ENCODE data around the gene MTMR2. TPM values are rescaled to one million over a fixed set of nuclear protein-coding genes. Genes with fewer than 3 reads are reported as not detected.
A peak's percentile ranks its signal among the peaks of the same experiment; 100 is the strongest.

The MTMR2 gene
- total RNA-seq, 1 donor from 2014 or later = 27.0 TPM

- ATAC-seq (no peak), DNase-seq (no peak)
- no peaks in the 10 kb centered on the region for H3K27me3 ChIP-seq
- H3K36me3 ChIP-seq = no peaks in the 10 kb centered on the region
- no peak overlapping the region for H3K4me3 ChIP-seq
- peaks cover 3% of the 10 kb centered on the region for H3K9me3 ChIP-seq
- TF ChIP-seq, protein P1, sequence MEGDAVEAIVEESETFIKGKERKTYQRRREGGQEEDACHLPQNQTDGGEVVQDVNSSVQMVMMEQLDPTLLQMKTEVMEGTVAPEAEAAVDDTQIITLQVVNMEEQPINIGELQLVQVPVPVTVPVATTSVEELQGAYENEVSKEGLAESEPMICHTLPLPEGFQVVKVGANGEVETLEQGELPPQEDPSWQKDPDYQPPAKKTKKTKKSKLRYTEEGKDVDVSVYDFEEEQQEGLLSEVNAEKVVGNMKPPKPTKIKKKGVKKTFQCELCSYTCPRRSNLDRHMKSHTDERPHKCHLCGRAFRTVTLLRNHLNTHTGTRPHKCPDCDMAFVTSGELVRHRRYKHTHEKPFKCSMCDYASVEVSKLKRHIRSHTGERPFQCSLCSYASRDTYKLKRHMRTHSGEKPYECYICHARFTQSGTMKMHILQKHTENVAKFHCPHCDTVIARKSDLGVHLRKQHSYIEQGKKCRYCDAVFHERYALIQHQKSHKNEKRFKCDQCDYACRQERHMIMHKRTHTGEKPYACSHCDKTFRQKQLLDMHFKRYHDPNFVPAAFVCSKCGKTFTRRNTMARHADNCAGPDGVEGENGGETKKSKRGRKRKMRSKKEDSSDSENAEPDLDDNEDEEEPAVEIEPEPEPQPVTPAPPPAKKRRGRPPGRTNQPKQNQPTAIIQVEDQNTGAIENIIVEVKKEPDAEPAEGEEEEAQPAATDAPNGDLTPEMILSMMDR (IDR thresholded peaks at IDR 0.05) = no peak
- H3K4me1 ChIP-seq = no peaks in the 10 kb centered on the region
- H3K27ac ChIP-seq = no peak overlapping the region
- intact Hi-C loops (cut with DNase I) = no loop called here
Measured at GRCh38 chr11:95933594-95933993, 9.7 kb upstream of the MTMR2 start.

DNA sequence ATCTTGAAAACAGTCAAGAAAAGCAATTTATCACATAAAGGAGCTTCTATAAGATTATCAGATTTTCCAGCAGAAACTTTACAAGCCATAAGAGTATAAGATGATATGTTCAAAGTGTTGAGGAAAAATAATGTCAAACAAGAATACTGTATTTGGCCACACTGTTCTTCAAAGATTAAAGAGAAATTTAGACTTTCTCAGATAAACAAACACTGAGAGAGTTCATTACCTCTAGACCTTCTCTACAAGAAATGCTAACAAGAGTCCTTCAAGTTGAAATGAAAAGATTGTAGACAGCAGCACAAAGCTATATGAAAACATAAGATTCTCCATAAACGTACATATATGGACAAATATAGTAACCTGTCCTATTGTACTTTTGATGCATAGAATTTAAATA lies 8.0 kb upstream of the MTMR2 start:
- TF ChIP-seq, protein P1 (IDR thresholded peaks at IDR 0.05) = no peak
- peaks cover 3% of the 10 kb centered on the region for H3K9me3 ChIP-seq
- no peak overlapping the region for H3K27ac ChIP-seq
- H3K4me3 ChIP-seq = no peak overlapping the region
- no peaks in the 10 kb centered on the region for H3K36me3 ChIP-seq
- ATAC-seq = no peak
- intact Hi-C loops (cut with DNase I) = no loop called here
- no peaks in the 10 kb centered on the region for H3K4me1 ChIP-seq
- DNase-seq = no peak
- H3K27me3 ChIP-seq = no peaks in the 10 kb centered on the region

DNA sequence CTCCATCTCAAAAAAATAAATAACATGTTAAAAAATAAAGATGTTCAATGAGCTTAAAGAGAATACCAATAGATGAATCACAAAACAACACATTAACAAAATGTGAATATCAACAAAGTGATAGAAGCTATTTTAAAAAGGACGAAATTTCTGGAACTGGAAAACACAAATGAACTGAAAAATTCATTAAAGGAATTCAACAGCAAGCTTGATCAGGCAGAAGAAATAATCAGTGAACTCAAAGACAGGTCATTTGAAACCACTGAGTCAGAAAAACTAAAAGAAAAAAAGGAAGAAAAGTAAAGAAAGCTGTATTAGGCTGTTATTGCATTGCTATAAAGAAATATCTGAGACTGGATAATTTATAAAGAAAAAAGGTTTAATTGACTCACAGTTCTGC lies 7.0 kb upstream of the MTMR2 start:
- peaks cover 3% of the 10 kb centered on the region for H3K9me3 ChIP-seq
- no peak overlapping the region for H3K27ac ChIP-seq
- ATAC-seq (no peak), DNase-seq (no peak)
- H3K4me3 ChIP-seq = no peak overlapping the region
- no peaks in the 10 kb centered on the region for H3K36me3 ChIP-seq
- intact Hi-C loops (cut with DNase I) = no loop called here
- no peaks in the 10 kb centered on the region for H3K4me1 ChIP-seq
- H3K27me3 ChIP-seq = no peaks in the 10 kb centered on the region
- TF ChIP-seq, protein P1 (IDR thresholded peaks at IDR 0.05) = no peak

GRCh38 chr11:95926726-95927125 lies 2.8 kb upstream of the MTMR2 start:
- no peaks in the 10 kb centered on the region for H3K36me3 ChIP-seq
- TF ChIP-seq, protein P1 (IDR thresholded peaks at IDR 0.05) = no peak
- H3K27me3 ChIP-seq = no peaks in the 10 kb centered on the region
- no peak overlapping the region for H3K27ac ChIP-seq
- H3K4me1 ChIP-seq = peaks cover 16% of the 10 kb centered on the region
- DNase-seq = no peak
- no peak for ATAC-seq
- H3K4me3 ChIP-seq = no peak overlapping the region
- H3K9me3 ChIP-seq = peaks cover 3% of the 10 kb centered on the region
- intact Hi-C loops (cut with DNase I) = no loop called here

- DNase-seq (no peak), ATAC-seq (no peak)
- Histone ChIP-seq H3K27me3 (no peaks in the 10 kb centered on the region), H3K4me1 (peaks cover 26% of the 10 kb centered on the region), H3K27ac (peak overlapping the region; percentile 96), H3K9me3 (no peaks in the 10 kb centered on the region), H3K36me3 (no peaks in the 10 kb centered on the region), H3K4me3 (peak overlapping the region; percentile 81)
- intact Hi-C loops (cut with DNase I) = no loop called here
- TF ChIP-seq, protein P1 (IDR thresholded peaks at IDR 0.05) = no peak
Measured at GRCh38 chr11:95925011-95925410, 1.1 kb upstream of the MTMR2 start.

DNA sequence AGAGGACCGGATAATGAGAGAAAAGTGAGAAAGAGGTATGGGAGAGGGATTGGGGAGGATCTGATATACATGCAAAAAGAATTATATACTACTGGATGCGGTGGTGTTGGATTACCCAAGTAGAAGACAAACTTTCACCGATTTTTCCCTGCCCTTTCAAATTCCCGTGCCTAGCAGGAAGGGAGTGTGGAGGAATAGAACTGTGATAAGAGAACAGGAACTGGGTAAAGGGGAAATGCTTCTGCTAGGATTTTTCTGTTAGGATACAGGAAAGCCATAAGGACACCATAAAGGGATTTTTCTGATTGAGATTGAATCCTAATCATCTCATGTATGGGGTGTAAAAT lies 480 bp upstream of the MTMR2 start:
- Histone ChIP-seq H3K27me3 (no peaks in the 10 kb centered on the region), H3K27ac (peak overlapping the region; percentile 96), H3K36me3 (no peaks in the 10 kb centered on the region), H3K4me1 (peaks cover 26% of the 10 kb centered on the region), H3K9me3 (no peaks in the 10 kb centered on the region), H3K4me3 (peak overlapping the region; percentile 81)
- peak; percentile 13 for ATAC-seq
- intact Hi-C loops (cut with DNase I) = no loop called here
- DNase-seq = no peak
- TF ChIP-seq, protein P1 (IDR thresholded peaks at IDR 0.05) = no peak

All from upper lobe of right lung (tissue), 1 donor.